HG03442 (cell line): Measurements from ENCODE around the gene USP32.

Source experiments
- ATAC-seq: cut with Tn5 transposase; IDR thresholded peaks from one replicate; pipeline ENCODE4 v1.9.1; 2021; ENCODE audit warnings: mild to moderate bottlenecking, moderate library complexity; ENCODE audit not compliant: unreplicated experiment

The USP32 gene

DNA sequence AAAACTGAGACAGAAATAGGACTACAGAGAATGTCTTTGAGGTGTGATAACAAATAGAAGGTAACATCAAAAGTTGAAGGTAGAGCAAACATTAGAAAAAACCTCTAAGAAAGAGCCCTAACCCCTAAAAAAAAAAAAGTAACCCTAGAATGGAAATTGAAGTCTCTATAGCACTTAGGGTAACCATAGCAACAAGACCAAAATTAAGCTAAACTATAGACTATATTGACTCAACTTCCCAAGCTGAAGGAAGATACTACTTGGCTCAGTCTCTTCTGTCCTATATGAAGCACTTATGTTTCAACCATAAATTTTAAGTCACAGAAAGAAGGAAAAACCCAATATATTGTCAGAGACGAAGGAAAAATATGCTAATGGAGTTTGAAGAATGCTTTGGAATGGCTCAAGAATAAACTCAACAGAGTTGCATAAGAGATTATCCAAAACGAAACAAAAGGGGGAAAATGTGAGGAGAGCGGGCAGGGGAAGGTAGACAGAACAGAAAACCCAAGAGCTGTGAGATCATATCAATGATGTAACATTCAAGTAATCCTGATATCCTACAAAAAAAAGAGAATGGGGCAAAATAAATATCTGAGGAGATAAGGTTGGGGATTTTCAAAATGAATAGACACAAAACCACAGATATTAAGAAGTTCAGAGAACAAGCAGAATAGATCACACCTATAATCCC lies 88.4 kb downstream of the USP32 start:
- ATAC-seq, result no peak

DNA sequence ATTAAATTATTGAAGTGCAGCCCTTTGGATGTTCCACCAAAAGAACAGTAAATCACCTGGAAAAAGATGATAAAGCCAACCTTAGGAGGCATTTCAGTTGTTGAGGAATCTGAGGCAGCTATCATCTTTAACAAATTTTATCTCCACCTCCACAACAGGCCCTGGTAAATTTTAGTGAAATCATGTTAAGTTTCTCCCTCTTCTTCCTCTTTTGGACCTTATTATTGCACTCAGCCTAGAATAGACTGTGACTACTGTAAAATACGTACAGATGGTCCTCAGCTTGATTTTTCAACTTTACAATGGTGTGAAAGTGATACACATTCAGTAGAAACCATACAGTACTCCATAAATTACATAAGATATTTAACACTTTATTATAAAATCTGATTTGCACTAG lies 90.3 kb downstream of the USP32 start:
- no peak for ATAC-seq

DNA sequence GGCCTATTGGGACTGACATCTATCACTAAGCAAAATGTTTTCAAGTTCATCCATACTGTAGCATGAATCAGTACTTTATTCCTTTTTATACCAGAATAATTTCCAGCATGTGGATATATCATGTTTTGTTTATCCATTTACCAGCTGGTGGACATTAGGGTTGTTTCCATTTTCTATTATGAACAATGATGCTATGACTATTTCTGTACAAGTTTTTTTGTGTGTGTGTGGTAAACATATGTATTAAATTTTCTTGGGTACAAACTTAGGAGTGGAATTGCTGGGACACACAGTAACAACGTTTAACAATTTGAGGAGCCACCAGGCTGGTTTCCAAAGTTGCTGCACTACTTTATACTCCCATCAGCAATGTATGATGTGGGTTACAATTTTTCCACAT lies 91.0 kb downstream of the USP32 start:
- ATAC-seq, result no peak

DNA sequence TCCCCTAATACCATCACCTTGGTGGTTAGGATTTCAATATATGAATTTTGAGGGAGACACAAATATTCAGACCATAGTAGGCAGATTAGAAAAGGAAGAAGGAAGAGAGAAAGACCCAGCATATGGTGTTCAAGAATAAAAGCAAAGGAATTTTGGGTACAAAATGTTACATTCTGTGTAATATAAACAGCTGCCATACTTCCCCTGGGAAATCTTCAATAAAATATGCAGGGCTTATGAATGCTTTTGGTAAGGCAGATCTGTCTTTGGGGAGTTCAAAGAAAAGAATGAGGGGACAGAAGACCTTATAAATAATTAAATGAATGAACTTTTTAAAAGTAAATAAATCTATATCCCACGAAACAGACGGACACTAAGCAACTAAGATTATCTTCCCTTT lies 91.9 kb downstream of the USP32 start:
- ATAC-seq, result no peak

DNA sequence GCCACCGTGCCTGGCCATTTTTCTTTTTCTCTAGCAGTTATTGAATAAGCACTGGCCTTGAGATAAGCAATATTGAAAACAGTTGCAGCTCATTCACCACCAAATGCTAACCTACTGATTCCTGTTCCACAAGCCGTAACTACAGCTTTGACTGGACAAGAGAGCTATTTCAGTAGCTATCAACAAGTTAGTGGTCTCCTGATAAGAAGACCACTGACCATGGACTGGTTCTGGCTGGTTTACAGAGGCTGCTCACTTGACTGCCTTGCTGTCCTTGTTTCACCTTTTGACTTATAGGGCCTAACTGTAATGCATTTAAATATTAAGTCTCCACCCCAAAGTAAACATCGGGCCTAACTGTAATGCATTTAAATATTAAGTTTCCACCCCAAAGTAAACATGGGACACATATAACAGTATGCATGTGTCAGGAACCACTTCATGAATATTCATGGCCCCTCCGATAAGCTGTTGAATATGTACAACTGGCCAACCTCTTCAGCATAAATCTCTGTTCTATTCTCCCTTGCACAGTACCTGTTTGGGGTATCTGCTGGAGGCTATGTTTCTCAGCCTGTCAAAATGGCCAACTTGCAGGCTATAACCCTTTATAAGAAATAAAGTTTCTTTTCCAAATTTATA lies 94.1 kb downstream of the USP32 start:
- ATAC-seq, result no peak

DNA sequence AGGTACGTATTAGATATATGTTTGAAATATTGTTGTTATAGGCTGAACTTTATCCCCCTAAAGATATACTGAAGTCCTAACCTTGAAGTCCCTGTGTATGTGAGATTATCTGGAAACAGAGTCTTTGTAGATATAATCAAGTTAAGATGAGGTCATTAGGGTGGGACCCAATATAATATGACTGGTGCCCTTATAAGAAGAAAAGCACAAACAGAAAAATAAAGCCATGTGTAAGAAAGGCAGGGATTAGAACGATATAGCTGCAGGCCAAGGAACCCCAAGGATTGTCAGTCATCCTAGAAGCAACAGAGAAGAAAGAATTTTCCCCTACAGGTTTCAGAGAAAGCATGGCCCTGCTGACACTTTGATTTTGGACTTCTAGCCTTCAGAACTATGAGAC lies 95.8 kb downstream of the USP32 start:
- ATAC-seq, result no peak

DNA sequence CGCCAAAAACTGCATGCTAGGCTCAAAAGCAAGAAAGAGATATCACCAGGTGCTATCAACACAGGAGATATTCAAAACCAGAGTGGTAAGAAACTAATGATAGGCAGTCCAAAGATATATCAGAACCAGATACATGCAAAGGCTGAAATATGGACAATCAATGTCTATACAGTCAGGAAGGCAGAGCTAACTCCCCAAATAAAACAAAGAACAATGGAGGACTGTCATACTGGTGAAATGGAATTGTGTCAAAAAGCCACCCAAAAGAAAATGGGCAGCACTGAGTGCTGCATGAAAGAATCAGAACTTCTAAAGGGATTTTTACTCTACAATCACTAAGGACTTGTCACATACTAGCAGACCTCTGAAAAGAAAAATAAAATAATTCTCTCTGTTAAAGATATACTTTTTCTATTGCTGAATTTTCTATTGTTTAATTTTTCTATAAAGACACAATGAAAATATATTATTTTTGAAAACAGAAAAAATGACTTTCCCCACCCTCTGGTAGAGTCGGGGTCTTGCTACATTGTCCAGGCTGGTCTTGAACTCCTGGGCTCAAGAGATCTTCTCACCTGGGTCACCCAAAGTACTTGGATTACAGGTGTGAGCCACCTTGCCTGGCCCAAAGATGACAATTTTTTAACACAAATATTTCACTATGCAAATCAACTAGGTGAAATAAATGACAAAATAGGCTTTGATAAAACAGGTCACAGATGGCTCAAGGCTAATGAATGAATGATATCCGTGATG lies 98.2 kb downstream of the USP32 start:
- no peak for ATAC-seq

DNA sequence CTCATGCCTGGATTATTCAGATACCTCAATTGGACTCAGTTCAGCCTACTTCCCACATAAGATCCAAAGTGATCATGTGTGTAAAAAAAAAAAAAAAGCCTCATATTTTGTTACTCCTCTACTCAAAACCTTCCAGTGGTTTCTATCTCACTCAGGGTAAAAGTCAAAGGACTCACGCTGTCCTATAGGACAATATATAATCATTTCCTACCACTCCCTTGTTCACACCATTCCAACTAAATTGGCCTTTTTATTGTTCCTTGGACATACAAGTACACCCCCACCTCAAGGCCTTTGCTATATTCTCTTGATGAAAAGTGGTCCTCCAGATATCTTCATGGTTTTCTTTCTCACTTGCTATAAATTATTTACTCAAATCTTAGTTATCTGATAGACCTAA lies 99.2 kb downstream of the USP32 start:
- no peak for ATAC-seq

DNA sequence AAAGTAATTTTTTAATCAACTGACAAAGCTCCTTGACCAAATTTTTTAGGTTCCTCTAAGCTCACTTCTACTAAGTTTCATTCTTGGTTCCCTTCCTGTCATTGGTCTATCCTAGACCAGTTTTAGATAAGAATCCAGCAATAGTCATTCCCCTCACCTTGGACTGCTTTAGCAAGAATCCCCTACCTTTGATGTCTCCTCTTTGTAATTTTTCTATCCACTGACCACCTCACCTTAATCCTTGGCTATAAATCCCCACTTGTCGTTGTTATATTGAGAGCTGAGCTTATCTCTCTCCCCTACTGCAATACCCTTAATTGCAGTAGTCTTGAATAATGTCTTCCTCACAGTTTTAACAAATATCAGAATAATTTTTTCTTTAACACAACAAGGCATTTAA lies 107.2 kb downstream of the USP32 start:
- ATAC-seq, result no peak

DNA sequence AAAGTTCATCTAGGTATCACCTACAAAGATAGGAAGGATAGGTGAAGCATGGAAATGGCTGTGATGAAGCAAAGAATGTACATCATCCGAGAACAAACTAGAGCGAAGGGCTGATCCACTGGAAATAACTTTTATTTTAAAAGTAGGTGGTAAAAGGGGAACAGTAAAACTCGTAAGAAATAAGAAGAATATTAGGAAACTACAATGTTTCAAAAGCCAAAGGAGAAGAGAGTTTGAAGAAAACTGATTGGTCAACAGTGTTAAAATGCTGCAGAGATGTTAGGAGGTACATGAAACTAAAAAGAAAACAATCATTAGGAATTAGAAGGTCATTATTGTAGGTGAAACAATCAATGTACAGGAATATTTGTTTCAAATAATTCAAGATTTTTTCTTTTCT lies 108.1 kb downstream of the USP32 start:
- no peak for ATAC-seq

DNA sequence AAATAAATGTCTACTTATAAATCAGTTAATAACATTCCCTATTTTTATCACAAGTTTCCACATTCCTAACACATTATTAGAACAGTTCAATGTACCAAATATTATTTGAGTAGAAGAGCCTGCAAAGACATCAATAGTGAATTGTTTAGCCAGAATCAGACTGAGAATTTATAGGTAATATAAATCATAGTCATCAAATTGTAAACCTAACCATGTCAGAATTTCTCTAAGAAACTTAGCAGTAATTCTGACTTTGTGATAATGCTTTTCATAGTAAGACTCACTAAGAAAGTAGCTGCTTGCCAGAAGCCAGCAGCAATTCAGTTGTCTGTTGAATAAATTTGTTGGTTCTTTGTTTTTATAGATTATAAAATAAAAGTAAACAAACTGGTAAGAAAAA lies 111.3 kb downstream of the USP32 start:
- ATAC-seq, result no peak

DNA sequence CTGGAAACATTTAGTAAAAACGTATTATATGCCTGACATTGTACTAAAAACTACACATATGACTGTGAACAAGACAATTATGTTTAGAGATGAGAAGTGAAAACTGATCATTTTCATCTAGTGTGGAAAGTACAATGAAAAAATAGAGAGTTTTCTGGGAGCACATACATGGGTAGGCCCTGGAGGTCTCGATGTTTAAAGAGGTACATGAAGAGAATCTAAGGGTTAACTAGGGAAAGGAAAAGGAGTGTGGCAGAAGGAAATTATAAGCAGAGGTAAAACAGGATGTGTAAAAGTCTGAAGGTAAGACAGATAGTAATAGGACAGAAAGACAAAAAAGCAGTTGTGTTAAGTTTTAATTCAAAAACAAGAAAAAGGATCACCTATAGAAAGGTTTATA lies 113.7 kb downstream of the USP32 start:
- no peak for ATAC-seq

DNA sequence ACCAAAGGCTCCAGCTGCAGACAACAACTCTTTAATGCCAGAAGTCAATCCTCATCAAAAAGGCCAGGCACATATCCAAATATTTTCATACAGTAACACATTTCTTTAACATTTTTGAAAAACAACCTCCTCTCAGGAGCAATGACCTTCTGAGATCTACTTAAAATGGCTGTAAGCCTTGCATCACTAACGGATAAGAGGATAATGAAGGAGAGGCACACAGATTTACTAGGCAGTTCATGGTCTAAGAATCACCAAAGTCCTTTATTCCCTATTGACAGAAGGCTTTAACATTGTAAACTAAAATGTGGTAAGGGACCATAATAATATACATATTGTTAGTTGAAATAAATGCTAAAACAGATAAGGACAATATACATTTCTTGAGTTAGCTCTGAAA lies 114.7 kb downstream of the USP32 start:
- no peak for ATAC-seq

DNA sequence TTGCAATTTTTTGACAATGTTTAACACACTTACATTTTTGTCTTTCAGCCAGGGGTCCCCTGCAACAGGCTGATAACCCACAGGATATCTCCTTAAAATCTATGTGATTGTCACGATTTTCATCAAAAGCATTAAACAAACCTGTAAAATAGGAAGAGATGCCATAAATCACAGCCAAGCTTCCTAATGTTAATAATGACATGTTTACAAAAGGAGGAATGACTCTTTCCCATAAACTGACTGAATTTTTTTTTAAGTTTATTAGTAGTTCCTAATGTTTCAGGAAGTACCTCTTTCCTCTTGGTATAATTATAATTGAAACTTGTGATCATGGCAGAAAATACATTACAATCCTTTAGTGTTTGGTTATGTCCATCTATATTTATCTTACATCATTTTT lies 122.5 kb downstream of the USP32 start:
- no peak for ATAC-seq

DNA sequence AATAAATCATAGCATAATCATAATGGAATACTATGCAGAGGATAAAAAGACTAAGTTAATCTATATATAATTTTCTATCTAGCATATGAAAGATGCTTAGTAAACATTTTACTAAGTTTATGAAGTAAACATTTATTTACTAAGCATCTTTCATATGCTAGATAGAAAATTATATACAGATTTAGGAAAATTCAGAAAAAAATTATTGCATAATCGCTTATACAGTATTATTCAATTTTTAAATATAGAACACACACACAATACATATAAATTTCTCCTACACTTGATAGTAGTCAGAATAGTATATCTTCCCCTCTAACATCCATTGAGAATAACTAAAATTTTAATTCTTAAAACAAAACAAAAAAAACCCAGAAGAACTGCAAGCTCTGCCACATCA lies 131.4 kb downstream of the USP32 start:
- no peak for ATAC-seq

DNA sequence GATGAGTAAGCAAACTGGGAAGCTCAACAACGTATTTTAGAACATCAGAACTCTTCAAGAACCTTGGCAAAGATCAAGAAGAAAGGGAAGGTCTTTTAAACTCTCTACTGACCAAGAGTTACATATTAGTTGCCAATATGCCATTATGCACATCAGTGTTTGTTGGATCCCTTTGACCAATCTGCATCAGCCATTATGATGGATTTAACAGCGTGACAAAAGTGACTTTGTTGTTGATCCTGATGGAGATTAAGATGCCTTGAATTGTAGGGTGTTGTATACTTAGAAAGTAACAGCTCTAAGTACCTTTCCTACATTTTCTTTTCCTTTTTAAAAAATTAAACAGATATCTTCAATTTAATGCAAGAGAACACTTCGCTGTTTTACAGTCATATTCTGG lies 133.6 kb downstream of the USP32 start:
- ATAC-seq, result no peak

DNA sequence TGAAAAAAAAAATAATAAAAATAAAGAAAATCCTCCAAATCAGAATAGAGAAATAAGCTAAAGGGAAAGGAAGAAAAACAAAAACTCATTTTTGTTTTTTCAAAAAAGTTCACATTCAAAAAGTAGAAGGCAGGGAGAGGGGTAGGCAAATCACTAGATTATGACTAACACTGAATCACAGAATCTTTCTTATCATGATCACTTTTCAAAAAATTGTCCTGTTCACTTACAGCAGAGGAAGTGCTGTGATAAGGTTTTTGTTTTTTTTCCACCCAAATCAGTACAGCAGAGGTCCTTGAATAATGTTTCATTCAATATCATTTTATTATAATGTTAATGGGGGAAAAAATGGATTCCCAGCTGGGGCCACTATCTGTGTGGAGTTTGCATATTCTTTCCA lies 135.8 kb downstream of the USP32 start:
- ATAC-seq, result no peak

DNA sequence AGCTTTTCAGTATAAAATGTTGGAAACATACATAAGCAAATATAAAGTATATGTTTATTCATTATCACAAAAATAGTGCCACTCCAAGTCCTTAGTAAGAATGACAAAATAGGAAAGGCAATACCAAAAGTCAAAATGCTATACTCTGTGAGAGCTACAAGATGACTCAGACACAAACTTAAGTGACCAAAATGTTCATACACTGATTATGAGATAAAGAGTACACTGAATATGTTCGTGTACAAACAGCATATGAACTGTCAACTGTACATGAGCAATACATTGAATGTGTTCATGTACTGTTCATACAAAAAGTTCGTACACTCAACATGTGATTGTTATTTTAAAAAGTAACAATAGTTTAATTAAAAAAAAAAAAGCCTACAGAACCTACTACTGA lies 138.9 kb downstream of the USP32 start:
- no peak for ATAC-seq

DNA sequence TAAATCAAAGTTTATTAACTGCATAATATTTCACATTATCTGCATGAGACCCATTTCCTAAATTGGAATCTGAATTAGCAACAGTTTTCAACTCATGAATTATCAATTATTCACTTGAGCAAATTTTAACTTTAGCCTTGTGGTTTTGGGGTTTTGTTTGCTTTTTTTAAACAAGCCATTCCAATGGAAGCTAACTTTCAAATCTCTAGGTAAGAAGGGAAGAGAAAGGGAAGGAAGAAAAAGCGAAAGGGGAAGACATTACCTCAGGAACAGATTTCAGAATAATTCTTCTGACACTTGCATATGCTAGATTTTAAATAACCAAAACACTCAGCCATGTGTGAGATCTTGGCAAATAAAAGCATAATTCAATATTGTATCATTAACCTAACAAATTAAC lies 139.5 kb downstream of the USP32 start:
- no peak for ATAC-seq

DNA sequence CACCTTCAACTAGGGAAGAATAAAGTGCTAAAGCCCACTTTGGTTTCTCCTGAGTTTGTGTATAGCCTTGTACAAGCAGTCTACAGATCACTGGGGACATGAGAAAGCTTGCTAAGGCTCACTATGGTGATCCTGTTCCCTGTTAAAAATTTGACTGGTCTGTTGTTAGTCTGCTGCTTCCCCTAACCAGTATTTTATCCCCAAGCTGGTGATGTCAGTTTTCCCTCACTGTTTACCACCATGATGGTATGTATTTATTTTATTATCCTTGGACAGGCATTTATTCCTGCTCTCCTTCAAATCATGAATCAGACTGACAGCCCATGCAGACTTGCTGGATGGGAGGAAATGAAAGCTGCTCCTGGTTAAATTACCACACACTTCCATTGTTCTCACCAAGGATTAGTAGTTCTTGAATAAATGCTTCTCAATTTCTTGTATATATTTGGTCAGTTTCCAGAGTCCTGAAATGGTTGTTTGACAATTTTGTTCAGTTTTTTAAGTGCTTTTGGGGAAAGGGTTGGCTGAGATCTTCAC lies 142.6 kb downstream of the USP32 start:
- no peak for ATAC-seq

DNA sequence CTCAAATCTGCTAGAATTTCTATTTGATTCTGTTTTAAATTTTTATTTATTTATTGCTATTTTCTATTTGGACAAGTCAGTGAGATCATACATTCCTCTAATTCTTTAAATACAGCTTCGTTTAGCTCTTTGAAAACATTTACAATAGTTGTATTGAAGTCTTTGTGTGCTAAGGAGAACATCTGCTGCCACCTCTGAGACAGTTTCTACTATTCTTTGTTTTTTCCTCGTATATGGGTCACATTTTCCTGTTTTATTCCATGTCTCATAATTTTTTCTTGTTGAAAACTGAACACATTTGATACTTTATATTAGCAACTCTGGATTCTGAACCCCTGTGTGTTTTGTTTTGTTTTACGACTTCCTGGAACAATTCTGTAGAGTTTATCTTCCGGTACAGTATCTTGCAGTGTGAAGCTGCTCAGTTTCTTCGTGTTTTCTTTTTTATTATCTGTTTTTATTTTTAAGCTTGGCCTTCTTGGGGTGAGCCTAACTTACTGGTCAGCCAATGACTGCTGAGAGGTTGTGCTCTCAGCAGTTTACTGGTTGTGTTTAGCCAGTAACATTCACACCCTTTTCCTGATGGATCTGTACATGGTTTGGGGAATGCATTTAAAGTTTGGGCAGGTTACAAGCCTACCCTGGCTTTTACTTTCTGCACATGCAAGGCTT lies 143.2 kb downstream of the USP32 start:
- no peak for ATAC-seq
